Kidney (tissue), 14 donors: ENCODE measurements around the gene APBB2. TPM values are rescaled to one million over a fixed set of nuclear protein-coding genes. Genes with fewer than 3 reads are reported as not detected.
A peak's percentile ranks its signal among the peaks of the same experiment; 100 is the strongest.

ENCODE experiments used
- DNase-seq, 5 donors: peaks; one replicate each; pipeline ENCODE4 v3.0.0-alpha.2; 2013 to 2020
- FAIRE-seq: peaks from 2 replicates; lab custom pipeline; 2012; peaks lifted over from hg19 to GRCh38; lab: Jason Lieb, UNC
- H3K27ac ChIP-seq, 2 donors: one replicate each; pipeline ENCODE4 v1.7.0; 2013; ENCODE audit warnings: low read depth in 2 of 2, low read length in 2 of 2, inconsistent platforms in 1 of 2
- H3K27me3 ChIP-seq: one replicate; pipeline ENCODE4 v1.7.1; 2013; ENCODE audit warnings: low read length, inconsistent platforms; ENCODE audit not compliant: control insufficient read depth, insufficient read depth
- H3K36me3 ChIP-seq, 3 donors: one replicate each; pipeline versions ENCODE4 v1.7.0 to v1.7.1; 2013; ENCODE audit warnings: low read length in 3 of 3, control low read depth in 1 of 3, inconsistent platforms in 1 of 3; ENCODE audit not compliant: insufficient read depth in 3 of 3, control insufficient read depth in 2 of 3
- H3K4me1 ChIP-seq, 3 donors: one replicate each; pipeline versions ENCODE4 v1.7.0 to v1.7.1; 2013; ENCODE audit warnings: low read length in 3 of 3, inconsistent platforms in 1 of 3, low read depth in 1 of 3; ENCODE audit not compliant: control insufficient read depth in 2 of 3, insufficient read depth in 2 of 3
- H3K4me3 ChIP-seq, 3 donors: one replicate each; pipeline versions ENCODE4 v1.7.0 to v1.8.1; 2013; ENCODE audit warnings: low read length in 3 of 3, control low read depth in 1 of 3, inconsistent platforms in 1 of 3
- H3K9ac ChIP-seq, 3 donors: one replicate each; pipeline versions ENCODE4 v1.7.0 to v1.7.1; 2013; ENCODE audit warnings: low read length in 3 of 3, control low read depth in 1 of 3, inconsistent platforms in 1 of 3
- H3K9me3 ChIP-seq, 3 donors: one replicate each; pipeline versions ENCODE4 v1.7.0 to v1.7.1; 2013; ENCODE audit warnings: low read length in 3 of 3, control low read depth in 1 of 3, inconsistent platforms in 1 of 3; ENCODE audit not compliant: control insufficient read depth in 2 of 3, insufficient read depth in 1 of 3
- CTCF ChIP-seq: IDR thresholded peaks from 3 replicates; pipeline ENCODE4 v1.5.1; 2012; ENCODE audit warnings: mild to moderate bottlenecking, moderate library complexity, borderline replicate concordance; ENCODE audit not compliant: insufficient read depth; ENCODE audit errors: extremely low read depth
- intact Hi-C: fragments of 100-400 bp; cut with DNase I; formaldehyde crosslinking; loops from one replicate; pipeline ENCODE4 v1.11.1; 2022
- polyA plus RNA-seq: library from polyadenylated mRNA; stranded (reverse); fragments of 350-450 nt; fragmentation: Illumina TruSeq; extraction: RNeasy Lipid Tissue Mini Kit (QIAGEN cat#74804); gene quantifications from one replicate; pipeline ENCODE4 v1.2.3, GENCODE V29; 2014; ENCODE audit warnings: low read depth, low replicate concordance; ENCODE audit not compliant: insufficient read depth
- total RNA-seq: library from RNA; stranded (reverse); fragmentation: NEBNext Ultra II Directional; extraction: Animal tissue kit (Norgen Biotek cat#: 25700); gene quantifications from one replicate; pipeline ENCODE4 v1.2.1, GENCODE V29; 2021
- donor health status: control.
- donor health status: control.
- donor health status: control.
- donor health status: control.
- donor health status: control.
- donor health status: DM: yes; HTN: yes; CAD: no.
- donor health status: Normal renal cell carcinoma (clear cell type).

APBB2 gene
- total and polyA plus RNA-seq, 2 donors from 2014 or later = 13.4 to 65.6 TPM

GRCh38 chr4:41209187-41209586 lies 5.2 kb downstream of the APBB2 start:
- H3K9ac ChIP-seq = peak overlapping the region in 1 of 3 donors; percentile 13
- no peaks in the 10 kb centered on the region for H3K36me3 ChIP-seq
- intact Hi-C loops = no loop called here
- H3K4me3 ChIP-seq = peak overlapping the region in 2 of 3 donors; percentile 5 to 19
- peak overlapping the region; percentile 32 to 40 for H3K27ac ChIP-seq
- no peaks in the 10 kb centered on the region for H3K27me3 ChIP-seq
- peaks cover 0 to 23% (median 7%) of the 10 kb centered on the region in 3 donors for H3K4me1 ChIP-seq
- FAIRE-seq (no peak), DNase-seq (no peak)
- no peak for TF ChIP-seq CTCF
- H3K9me3 ChIP-seq = no peaks in the 10 kb centered on the region

GRCh38 chr4:41207291-41207831 lies 7.0 kb downstream of the APBB2 start:
- FAIRE-seq = no peak
- TF ChIP-seq CTCF = no peak
- Histone ChIP-seq H3K36me3 (no peaks in the 10 kb centered on the region), H3K4me3 (no peak overlapping the region), H3K27me3 (no peaks in the 10 kb centered on the region), H3K27ac (no peak overlapping the region), H3K9ac (no peak overlapping the region), H3K4me1 (peaks cover 0 to 26% (median 7%) of the 10 kb centered on the region in 3 donors), H3K9me3 (no peaks in the 10 kb centered on the region)
- no peak for DNase-seq
- intact Hi-C loops = no loop called here

GRCh38 chr4:41205854-41206460 lies 8.4 kb downstream of the APBB2 start:
- H3K27ac ChIP-seq = peak overlapping the region in 1 of 2 donors; percentile 56
- no peak overlapping the region for H3K4me3 ChIP-seq
- DNase-seq (no peak), FAIRE-seq (no peak)
- intact Hi-C loops = no loop called here
- H3K9me3 ChIP-seq = no peaks in the 10 kb centered on the region
- H3K9ac ChIP-seq = no peak overlapping the region
- peaks cover 0 to 26% (median 14%) of the 10 kb centered on the region in 3 donors for H3K4me1 ChIP-seq
- H3K36me3 ChIP-seq = no peaks in the 10 kb centered on the region
- no peak for TF ChIP-seq CTCF
- H3K27me3 ChIP-seq = no peaks in the 10 kb centered on the region

- Histone ChIP-seq H3K4me3 (no peak overlapping the region), H3K27ac (peak overlapping the region; percentile 59 to 61), H3K36me3 (no peaks in the 10 kb centered on the region), H3K4me1 (peaks cover 0 to 26% (median 14%) of the 10 kb centered on the region in 3 donors), H3K9ac (no peak overlapping the region), H3K9me3 (no peaks in the 10 kb centered on the region), H3K27me3 (no peaks in the 10 kb centered on the region)
- no peak for TF ChIP-seq CTCF
- intact Hi-C loops = no loop called here
- DNase-seq (no peak), FAIRE-seq (no peak)
Observed at GRCh38 chr4:41205130-41205529, 9.2 kb downstream of the APBB2 start.
